Fibroblast of pulmonary artery (primary cell): ENCODE data around the gene COA7.

Source experiments
- DNase-seq: peaks from one replicate; pipeline ENCODE4 v3.0.0-alpha.2; 2010; ENCODE audit warnings: low read depth
- H3K4me3 ChIP-seq: replicated peaks from 2 replicates; pipeline ENCODE4 v1.5.1; 2011; ENCODE audit warnings: low read depth, mild to moderate bottlenecking, control low read depth, low read length, moderate library complexity
- CTCF ChIP-seq: IDR thresholded peaks from 2 replicates; pipeline ENCODE4 v1.5.1; 2011; ENCODE audit warnings: mild to moderate bottlenecking, control low read depth, low read length, inconsistent platforms; ENCODE audit errors: missing control alignments

COA7 gene

DNA sequence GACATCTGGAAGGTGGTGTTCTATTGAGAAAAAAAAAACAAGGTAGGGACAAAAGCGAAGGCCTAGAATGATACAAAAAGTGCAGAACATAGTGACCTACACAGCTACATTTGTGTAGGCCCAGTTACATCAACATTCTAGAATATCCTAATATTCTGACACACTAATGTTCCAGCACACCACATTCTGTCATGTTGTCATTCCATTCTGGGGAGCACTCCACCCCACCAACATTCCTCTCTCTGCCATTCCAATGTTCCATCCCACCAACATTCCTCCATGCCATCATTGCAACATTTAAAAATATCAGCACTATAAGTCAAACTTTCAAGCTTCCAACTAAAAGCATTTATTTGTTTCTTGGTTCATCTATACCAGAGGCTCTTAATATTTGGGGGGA lies 28.5 kb downstream of the COA7 start:
- TF ChIP-seq CTCF: no peak
- DNase-seq: peak; percentile 54

DNA sequence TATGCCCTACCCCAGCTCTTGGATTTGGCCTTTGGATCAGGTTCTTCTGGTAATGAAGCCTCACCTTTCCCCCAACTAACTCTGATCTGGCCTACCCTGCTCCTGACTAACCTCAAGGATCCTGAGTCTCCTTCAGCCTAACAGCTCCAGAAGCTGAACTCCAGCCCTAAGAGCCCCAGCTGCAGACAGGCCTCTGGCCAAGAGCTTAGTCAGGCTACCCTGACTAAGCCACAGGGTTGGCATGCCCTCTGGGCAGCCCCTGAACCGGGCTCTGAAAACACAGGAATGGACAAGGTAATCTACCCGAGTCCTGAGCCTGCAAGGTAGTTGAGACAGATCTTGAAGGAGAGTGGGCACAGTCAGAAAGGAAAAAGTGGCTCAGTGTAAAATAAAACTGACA lies 29.4 kb downstream of the COA7 start:
- DNase-seq: no peak
- no peak for TF ChIP-seq CTCF
- no peak overlapping the region for H3K4me3 ChIP-seq

More for the DNA sequence above, 28.5 kb downstream of the COA7 start:
- no peak overlapping the region for H3K4me3 ChIP-seq

DNA sequence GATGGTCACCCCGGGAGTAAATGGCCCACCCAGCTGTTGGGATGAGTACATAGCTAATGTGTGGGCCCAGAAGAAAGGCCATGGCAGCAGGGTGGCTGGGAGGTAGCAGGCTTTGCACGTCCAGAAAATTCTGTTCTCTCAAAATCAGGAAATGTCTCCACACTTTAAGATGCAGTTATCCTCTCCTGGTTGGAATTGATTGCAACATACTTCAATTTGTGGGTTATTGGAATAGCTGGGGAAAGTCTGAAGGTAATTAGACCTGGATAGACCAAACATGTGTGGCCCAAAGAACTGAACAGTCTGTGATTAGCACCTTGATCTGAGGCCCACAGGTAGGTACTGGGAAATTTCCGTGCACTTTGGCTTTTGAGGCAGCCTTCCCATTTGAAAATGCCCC lies 30.2 kb downstream of the COA7 start:
- DNase-seq: no peak
- no peak overlapping the region for H3K4me3 ChIP-seq
- TF ChIP-seq CTCF: no peak

DNA sequence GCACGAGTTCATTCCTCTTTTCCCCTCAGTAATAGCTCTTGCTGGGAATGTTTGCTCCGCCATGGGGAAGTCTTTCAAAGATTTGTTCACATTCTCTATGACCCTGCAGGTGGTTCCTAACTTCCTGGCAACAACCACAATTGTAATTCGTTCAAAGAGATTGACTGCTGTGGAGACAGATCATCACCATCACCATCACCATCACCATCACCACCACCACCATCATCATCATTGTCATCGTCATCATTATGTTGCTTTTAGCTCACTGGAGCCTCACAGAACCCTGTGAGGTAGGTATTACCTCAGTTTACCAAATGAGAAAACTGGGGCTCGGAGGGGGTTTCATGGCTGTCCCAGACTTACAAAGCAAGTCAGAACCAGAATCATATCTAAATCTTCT lies 30.9 kb downstream of the COA7 start:
- TF ChIP-seq CTCF: no peak
- no peak for DNase-seq
- H3K4me3 ChIP-seq: no peak overlapping the region

GRCh38 chr1:52665006-52665941 lies 32.9 kb downstream of the COA7 start:
- DNase-seq: no peak
- no peak for TF ChIP-seq CTCF
- H3K4me3 ChIP-seq: no peak overlapping the region

- DNase-seq: no peak
- no peak overlapping the region for H3K4me3 ChIP-seq
- no peak for TF ChIP-seq CTCF
Measured at GRCh38 chr1:52663716-52664115, 34.4 kb downstream of the COA7 start.
